ENCODE results near the gene CEBPG.
A peak's percentile ranks its signal among the peaks of the same experiment; 100 is the strongest.

CEBPG gene

GRCh38 chr19:33422369-33423180, 49.1 kb downstream of the CEBPG start:
- DNase-seq: no peak

- no peak for DNase-seq
These were observed 50.7 kb downstream of the CEBPG start for GRCh38 chr19:33424181-33424580.

GRCh38 chr19:33426621-33427361, 53.3 kb downstream of the CEBPG start:
- DNase-seq: no peak

- no peak for DNase-seq
These were observed 54.5 kb downstream of the CEBPG start for GRCh38 chr19:33427801-33428626.

GRCh38 chr19:33428627-33429125, 55.2 kb downstream of the CEBPG start:
- no peak for DNase-seq

GRCh38 chr19:33429891-33430673, 56.6 kb downstream of the CEBPG start:
- no peak for DNase-seq

- peak; percentile 76 for DNase-seq
These were observed 57.3 kb downstream of the CEBPG start for GRCh38 chr19:33430674-33431277.

GRCh38 chr19:33432015-33432414, 58.5 kb downstream of the CEBPG start:
- DNase-seq: no peak

Data from midbrain (tissue), 1 donor.